Effector memory CD4-positive, alpha-beta T cell (primary cell): Measurements from ENCODE around the gene MS4A3.
"Not testable (repeated sequence)": the region's sequence is repeated elsewhere in the genome, so short reads cannot be mapped to it uniquely, and the experiment has no call there.

Experiments
- DNase-seq, 3 donors: peaks; one replicate each; pipeline ENCODE4 v3.0.0-alpha.2; 2020
- H3K27ac ChIP-seq: 2 replicates; pipeline ENCODE4 v1.7.0; 2013; ENCODE audit warnings: mild to moderate bottlenecking, low read length, moderate library complexity; ENCODE audit not compliant: insufficient read depth, poor library complexity, severe bottlenecking
- H3K27me3 ChIP-seq: replicated peaks from 2 replicates; pipeline ENCODE4 v1.7.0; 2013; ENCODE audit warnings: mild to moderate bottlenecking, low read length; ENCODE audit not compliant: insufficient read depth, control insufficient read depth, poor library complexity, severe bottlenecking
- H3K36me3 ChIP-seq: 2 replicates; pipeline ENCODE4 v1.7.0; 2013; ENCODE audit warnings: mild to moderate bottlenecking, low read length, moderate library complexity; ENCODE audit not compliant: control insufficient read depth, insufficient read depth
- H3K4me1 ChIP-seq: 2 replicates; pipeline ENCODE4 v1.7.0; 2013; ENCODE audit warnings: low read length, mild to moderate bottlenecking; ENCODE audit not compliant: control insufficient read depth, insufficient read depth, poor library complexity, severe bottlenecking
- H3K4me3 ChIP-seq: 2 replicates; pipeline ENCODE4 v1.7.0; 2013; ENCODE audit warnings: low read length, low read depth, mild to moderate bottlenecking; ENCODE audit not compliant: insufficient read depth, poor library complexity, severe bottlenecking
- H3K9me3 ChIP-seq: 2 replicates; pipeline ENCODE4 v1.7.0; 2013; ENCODE audit warnings: mild to moderate bottlenecking, low read length, moderate library complexity; ENCODE audit not compliant: control insufficient read depth

MS4A3 gene

DNA sequence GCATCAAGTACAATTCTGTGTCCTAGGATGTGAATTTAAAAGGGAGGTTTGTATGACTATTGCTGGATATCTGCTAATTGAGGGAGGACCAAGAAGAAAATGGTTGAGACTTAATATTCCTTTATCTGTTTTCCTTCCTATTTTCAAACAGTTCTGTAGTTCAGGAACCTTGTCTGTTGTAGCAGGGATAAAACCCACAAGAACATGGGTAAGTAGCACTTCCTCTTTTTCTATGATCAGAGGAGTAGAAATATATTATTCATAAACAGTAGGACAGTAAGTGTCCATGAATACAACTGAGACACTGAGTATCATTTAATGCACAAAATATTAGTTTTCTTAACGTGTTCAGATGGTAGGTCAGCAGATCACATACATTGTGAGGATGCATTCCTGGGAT, 7.6 kb downstream of the MS4A3 start:
- Histone ChIP-seq H3K9me3 (no peaks in the 10 kb centered on the region), H3K27me3 (no peaks in the 10 kb centered on the region), H3K4me1 (no peaks in the 10 kb centered on the region), H3K27ac (no peak overlapping the region), H3K4me3 (no peak overlapping the region), H3K36me3 (no peaks in the 10 kb centered on the region)
- no peak for DNase-seq

DNA sequence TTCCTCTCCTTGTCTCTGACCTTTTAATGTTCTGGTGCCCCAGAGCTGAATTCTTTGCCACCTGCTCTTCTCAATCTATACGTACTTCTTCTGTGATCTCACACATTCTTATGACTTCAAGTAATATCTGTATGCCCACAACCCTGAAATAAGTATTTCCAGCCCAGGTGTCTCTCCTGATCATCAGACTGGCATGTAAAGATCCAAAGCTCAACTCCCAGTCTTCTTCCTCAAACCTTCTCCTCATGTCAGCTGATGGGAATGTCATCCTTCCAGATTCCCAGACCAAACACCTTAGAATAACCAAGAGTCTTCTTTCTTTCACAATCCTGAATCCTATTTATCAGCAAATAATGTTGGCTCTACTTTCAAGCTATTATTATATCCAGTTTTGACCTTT, 9.3 kb downstream of the MS4A3 start:
- no peak overlapping the region for H3K4me3 ChIP-seq
- H3K27me3 ChIP-seq = no peaks in the 10 kb centered on the region
- H3K36me3 ChIP-seq = no peaks in the 10 kb centered on the region
- no peak for DNase-seq
- no peak overlapping the region for H3K27ac ChIP-seq
- H3K9me3 ChIP-seq = no peaks in the 10 kb centered on the region
- no peaks in the 10 kb centered on the region for H3K4me1 ChIP-seq

DNA sequence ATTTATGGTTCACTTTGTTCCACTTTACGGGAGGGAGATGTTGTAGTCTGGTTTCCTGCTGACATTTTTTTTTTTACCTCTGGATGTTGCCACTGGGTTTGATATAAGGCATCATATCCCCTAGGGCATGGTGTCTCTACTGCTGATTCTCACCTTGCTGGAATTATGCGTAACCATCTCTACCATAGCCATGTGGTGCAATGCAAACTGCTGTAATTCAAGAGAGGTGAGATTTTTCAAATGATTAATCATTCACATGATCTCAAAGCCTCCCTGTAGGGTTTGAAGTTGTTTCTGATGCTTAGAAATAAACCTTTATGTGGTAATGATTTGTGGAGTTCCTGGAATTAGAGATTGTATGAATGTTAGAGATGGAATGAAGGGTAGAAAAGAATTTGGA, 13.0 kb downstream of the MS4A3 start:
- H3K27me3 ChIP-seq = no peaks in the 10 kb centered on the region
- no peaks in the 10 kb centered on the region for H3K9me3 ChIP-seq
- no peak overlapping the region for H3K4me3 ChIP-seq
- H3K36me3 ChIP-seq = no peaks in the 10 kb centered on the region
- H3K27ac ChIP-seq = no peak overlapping the region
- H3K4me1 ChIP-seq = no peaks in the 10 kb centered on the region
- DNase-seq = no peak

DNA sequence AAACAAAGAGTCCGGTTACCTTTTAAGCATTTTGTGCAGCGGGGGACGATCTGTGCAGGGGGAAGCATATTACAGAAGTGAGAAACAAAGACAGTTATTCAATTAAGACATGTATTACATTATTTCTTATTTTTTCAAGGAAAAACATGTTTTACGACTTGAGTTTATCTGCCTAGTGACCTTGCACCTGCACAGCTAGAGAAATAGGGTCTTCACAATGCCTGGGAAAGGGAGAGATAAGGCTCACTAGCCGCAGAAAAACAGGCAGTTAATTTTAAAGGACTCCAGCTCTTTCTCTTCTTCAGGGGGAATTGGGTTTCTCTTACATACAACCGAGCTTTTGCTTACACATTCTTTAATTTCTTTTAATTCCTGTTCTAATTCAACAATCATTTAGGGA, 15.2 kb downstream of the MS4A3 start:
- H3K9me3 ChIP-seq, H3K4me3 ChIP-seq, H3K36me3 ChIP-seq, H3K4me1 ChIP-seq, H3K27ac ChIP-seq, H3K27me3 ChIP-seq, DNase-seq: not testable (repeated sequence)

DNA sequence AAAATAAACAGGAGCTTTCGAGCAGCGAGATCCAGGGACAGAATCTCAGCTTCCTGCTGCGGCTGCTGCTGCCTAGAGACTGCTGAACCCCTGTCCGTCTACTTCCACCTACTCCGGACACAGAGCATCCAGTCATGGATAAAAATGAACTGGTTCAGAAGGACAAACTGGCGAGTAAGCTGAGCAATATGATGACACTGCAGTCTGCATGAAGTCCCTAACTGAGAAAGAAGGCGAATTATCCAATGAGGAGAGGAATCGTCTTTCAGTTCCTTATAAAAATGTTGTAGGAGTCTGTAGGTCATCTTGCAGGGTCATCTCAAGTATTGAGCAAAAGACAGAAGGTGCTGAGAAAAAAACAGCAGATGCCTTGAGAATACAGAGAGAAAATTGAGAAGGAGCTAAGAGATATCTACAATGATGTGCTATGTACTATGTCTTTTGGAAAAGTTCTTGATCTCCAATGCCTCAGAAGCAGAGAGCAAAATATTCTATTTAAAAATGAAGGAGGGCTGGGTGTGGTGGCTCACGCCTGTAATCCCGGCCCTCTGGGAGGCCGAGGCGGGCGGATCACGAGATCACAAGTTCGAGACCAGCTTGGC, 20.9 kb downstream of the MS4A3 start:
- no peak for DNase-seq
- Histone ChIP-seq H3K27ac (no peak overlapping the region), H3K36me3 (no peaks in the 10 kb centered on the region), H3K27me3 (no peaks in the 10 kb centered on the region), H3K9me3 (no peaks in the 10 kb centered on the region), H3K4me1 (no peaks in the 10 kb centered on the region), H3K4me3 (no peak overlapping the region)

DNA sequence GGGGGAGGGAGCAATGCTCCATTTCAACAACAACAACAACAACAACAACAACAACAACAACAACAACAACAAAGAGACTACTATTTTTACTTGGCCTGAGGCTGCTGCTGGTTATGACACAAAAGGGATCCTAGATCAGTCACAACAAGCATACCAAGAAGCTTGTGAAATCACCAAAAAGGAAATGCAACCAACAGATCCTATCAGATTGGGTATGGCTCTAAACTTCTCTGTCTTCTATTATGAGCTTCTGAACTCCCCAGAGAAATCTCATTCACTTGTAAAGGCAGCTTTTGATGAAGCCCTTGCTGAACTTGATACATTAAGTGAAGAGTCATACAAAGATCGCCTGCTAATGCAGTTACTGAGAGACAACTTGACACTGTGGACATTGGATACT, 21.5 kb downstream of the MS4A3 start:
- Histone ChIP-seq H3K4me1 (no peaks in the 10 kb centered on the region), H3K27ac (no peak overlapping the region), H3K27me3 (no peaks in the 10 kb centered on the region), H3K36me3 (no peaks in the 10 kb centered on the region), H3K4me3 (no peak overlapping the region), H3K9me3 (no peaks in the 10 kb centered on the region)
- no peak for DNase-seq

DNA sequence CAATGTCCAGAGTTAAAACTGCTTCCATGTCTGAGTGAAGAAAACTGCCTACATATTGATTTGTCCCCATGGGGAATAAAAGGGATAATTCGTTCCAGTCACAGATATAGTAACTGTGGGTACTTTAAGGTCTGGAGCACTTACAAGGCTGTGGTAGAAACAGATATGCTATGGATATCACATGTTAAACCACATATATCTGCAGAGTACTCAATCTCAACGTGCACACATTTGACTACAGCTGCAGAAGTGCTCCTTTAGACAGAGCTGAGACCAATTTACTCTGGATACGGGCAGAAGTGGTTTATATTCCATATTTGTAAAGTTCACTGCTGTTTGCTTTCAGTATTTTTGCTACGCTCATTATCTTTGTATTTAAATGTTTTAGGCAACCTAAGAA, 22.3 kb downstream of the MS4A3 start:
- DNase-seq = no peak
- H3K27me3 ChIP-seq = no peaks in the 10 kb centered on the region
- no peaks in the 10 kb centered on the region for H3K9me3 ChIP-seq
- H3K36me3 ChIP-seq = no peaks in the 10 kb centered on the region
- no peak overlapping the region for H3K4me3 ChIP-seq
- H3K27ac ChIP-seq = no peak overlapping the region
- H3K4me1 ChIP-seq = no peaks in the 10 kb centered on the region

DNA sequence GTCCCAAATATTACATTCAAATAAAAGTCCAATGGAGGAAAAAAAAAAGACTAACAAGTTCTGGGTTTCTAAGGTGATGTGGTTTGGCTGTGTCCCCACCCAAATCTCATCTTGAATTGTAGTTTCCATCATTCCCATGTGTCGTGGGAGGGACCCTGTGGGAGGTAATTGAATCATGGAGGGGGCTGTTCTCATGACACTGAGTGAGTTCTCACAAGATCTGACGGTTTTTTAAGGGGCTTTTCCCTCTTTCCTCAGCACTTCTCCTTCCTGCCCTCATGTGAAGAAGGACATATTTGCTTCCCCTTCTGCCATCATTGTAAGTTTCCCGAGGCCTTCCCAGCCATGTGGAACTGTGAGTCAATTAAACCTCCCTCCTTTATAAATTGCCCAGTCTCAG, 24.1 kb downstream of the MS4A3 start:
- DNase-seq = no peak
- Histone ChIP-seq H3K27me3 (no peaks in the 10 kb centered on the region), H3K4me3 (no peak overlapping the region), H3K36me3 (no peaks in the 10 kb centered on the region), H3K4me1 (no peaks in the 10 kb centered on the region), H3K9me3 (no peaks in the 10 kb centered on the region), H3K27ac (no peak overlapping the region)

DNA sequence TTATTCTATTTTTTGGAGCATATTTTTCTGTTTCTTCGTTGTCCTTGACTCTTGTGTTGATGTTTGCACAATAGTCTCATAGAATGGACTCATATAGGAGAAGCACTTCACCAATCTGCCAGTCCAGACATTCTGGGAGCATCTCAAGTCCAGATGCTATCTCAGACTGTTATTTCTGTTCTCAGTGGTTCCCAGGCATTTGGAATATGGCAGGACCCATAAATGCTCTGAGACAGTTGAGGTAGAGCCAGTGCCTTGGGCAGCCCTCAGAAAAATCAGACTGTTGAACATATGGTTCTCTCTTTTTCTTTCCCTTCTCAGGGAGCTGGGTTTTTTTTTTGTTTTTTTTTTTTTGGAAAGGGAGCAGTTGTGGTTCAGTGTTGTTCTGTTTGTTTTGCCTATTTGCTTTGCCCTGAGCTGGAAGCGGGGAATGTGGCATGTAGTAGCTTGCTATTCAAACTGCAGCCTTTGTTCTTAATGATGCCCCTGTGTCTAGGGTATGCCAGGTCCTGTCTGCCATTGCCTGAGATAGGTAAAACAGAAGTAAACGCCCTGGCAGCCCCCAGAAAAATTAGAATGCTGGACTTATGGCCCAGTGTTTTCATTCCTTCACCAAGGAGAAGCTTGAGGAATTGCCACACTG, 28.3 kb downstream of the MS4A3 start:
- Histone ChIP-seq H3K27ac (no peak overlapping the region), H3K36me3 (no peaks in the 10 kb centered on the region)

DNA sequence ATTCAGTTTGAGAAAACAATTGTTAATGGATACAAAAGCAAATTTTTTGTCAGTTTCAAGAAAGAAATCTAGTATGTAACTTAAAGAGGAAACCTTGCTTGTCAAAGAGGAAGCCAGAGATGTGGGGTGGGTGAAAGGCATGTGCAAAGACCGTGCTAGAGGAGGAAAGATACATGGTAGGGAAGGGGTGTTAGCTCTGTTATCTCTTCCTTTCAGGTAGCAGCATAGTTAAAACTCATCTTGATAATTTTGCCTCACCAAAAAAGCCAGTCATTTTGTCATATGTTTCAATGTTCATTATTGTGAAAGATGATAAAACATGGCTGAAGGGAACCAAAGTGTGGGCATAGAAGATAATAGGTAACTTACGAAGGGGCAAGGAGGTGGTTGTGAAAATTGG, 29.4 kb downstream of the MS4A3 start:
- Histone ChIP-seq H3K4me1 (no peaks in the 10 kb centered on the region), H3K27me3 (no peaks in the 10 kb centered on the region), H3K4me3 (no peak overlapping the region), H3K9me3 (no peaks in the 10 kb centered on the region), H3K36me3 (no peaks in the 10 kb centered on the region), H3K27ac (no peak overlapping the region)
- no peak for DNase-seq

More for the DNA sequence above, 28.3 kb downstream of the MS4A3 start:
- H3K27me3 ChIP-seq = no peaks in the 10 kb centered on the region
- DNase-seq = no peak
- no peaks in the 10 kb centered on the region for H3K9me3 ChIP-seq
- H3K4me1 ChIP-seq = no peaks in the 10 kb centered on the region
- H3K4me3 ChIP-seq = no peak overlapping the region
